GM18868 (cell line): ENCODE data around the gene CPAMD8.

Source experiments
- ATAC-seq: cut with Tn5 transposase; IDR thresholded peaks from one replicate; pipeline ENCODE4 v1.9.1; 2021; ENCODE audit warnings: mild to moderate bottlenecking, moderate library complexity; ENCODE audit not compliant: unreplicated experiment

Gene CPAMD8

DNA sequence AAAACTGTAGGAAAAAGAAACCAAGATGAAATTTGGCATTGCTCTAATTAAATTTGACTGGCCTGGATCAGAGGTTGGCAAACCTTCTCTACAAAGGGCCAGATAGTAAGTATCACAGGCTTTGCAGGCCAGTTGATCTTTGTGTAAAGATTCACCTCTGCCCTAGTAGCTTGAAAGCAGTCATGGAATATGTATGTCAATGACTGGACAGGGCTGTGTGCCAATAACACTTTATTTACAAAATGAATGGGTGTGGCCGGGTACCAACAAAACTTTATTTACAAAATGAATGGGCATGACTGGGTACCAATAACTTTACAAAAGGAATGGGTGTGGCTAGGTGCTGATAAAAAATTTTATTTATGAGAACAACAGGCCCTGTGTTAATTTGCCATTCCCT is 177.4 kb downstream of the CPAMD8 start:
- no peak for ATAC-seq

DNA sequence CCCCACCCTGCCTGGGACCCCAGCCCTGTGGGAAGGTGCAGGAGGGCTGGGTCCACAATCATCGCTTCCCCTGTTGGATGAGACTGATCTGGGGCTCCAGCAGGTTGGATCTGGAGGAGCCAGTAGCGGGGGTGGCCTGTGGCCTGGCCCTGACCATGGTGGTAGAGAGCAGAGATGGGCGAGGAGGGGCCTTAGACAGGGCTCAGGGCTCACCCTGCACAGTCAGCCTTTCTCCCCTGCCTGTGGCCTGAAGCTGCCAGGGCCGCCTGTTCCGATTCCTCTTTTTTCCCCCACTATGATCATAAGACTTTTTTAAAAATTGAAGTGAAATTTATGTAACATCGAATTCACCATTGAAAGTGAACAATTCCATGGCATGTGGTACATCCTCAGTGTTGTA is 179.2 kb downstream of the CPAMD8 start:
- ATAC-seq: no peak

- ATAC-seq: no peak
Measured at GRCh38 chr19:16846901-16847300, 179.7 kb downstream of the CPAMD8 start.
